ENCODE data around the gene PPM1B.
"Not testable (repeated sequence)": the region's sequence is repeated elsewhere in the genome, so short reads cannot be mapped to it uniquely, and the experiment has no call there.

The PPM1B gene

DNA sequence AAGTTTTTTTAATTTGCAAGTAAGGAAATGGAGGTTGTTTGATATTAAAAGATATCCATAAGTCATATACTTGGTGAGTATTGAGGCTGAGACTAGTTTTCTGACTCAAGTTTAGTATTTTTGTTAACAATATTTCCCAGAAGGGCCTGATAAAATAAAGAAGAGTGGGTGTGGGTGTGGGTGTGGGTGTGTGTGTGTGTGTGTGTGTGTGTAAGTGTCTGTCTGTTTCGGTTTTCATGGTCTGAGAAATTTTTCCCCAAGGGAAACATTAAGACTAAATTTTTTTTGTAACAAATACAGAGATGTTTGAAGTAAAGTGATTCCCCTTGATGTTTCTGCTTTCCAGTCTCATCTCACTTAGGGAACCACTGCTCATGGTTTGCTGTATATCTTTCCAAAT, 36.5 kb downstream of the PPM1B start:
- POLR2A ChIA-PET: no interaction called here
- WGBS (ENCODE audit: insufficient coverage): 100% methylated on average over 1 of the region's 1 CpG
- no peak overlapping the region for H3K27ac ChIP-seq (ENCODE audit: insufficient read depth in 1 of 2, low read depth in 1 of 2, low read length in 2 of 2, poor library complexity in 1 of 2, severe bottlenecking in 2 of 2)
- no peak overlapping the region for H3K4me3 ChIP-seq (ENCODE audit: control insufficient read depth in 1 of 7, extremely low read depth in 1 of 7, insufficient read depth in 4 of 7, low read depth in 2 of 7, low read length in 6 of 7)
- no peaks in the 10 kb centered on the region for H3K27me3 ChIP-seq (replicated peaks in 2 of 5; ENCODE audit: control insufficient read depth in 4 of 5, insufficient read depth in 5 of 5, low read length in 4 of 5)
- no peaks in the 10 kb centered on the region for H3K4me1 ChIP-seq (ENCODE audit: control extremely low read depth in 1 of 4, control insufficient read depth in 4 of 4, insufficient read depth in 4 of 4, low read length in 3 of 4)
- DNase-seq: no peak
- CTCF ChIA-PET: no interaction called here
- H3K36me3 ChIP-seq (ENCODE audit: control insufficient read depth in 4 of 4, insufficient read depth in 4 of 4, low read length in 3 of 4): peaks cover 10 to 19% (median 15%) of the 10 kb centered on the region in 4 experiments
- H3K9me3 ChIP-seq (ENCODE audit: control extremely low read depth in 1 of 5, control insufficient read depth in 4 of 5, insufficient read depth in 2 of 5, low read depth in 1 of 5, low read length in 4 of 5): peaks cover 0 to 2% (median 0%) of the 10 kb centered on the region in 5 experiments

DNA sequence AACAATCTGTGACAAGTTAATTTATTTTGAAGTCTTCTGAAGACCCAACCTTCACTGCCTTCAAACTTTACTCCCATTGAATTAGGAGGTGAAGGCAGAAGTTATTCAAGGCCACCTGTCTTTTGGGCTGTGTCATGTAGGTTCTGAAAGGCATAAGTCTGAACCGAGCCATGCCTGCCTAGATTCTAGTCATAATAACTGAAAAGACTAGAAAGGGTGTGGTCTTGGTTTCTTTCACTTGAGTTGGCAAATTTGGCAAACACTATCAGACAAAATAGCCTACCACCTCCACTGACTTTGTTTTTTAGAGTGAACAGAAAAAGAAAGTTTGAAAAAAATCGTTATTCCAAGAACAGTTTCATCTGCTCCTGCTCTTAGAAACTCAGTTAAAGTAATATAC, 38.4 kb downstream of the PPM1B start:
- H3K27me3 ChIP-seq (replicated peaks in 2 of 5; ENCODE audit: control insufficient read depth in 4 of 5, insufficient read depth in 5 of 5, low read length in 4 of 5): no peaks in the 10 kb centered on the region
- POLR2A ChIA-PET: no interaction called here
- CTCF ChIA-PET: no interaction called here
- H3K4me3 ChIP-seq (ENCODE audit: control insufficient read depth in 1 of 7, extremely low read depth in 1 of 7, insufficient read depth in 4 of 7, low read depth in 2 of 7, low read length in 6 of 7): no peak overlapping the region
- H3K27ac ChIP-seq (ENCODE audit: insufficient read depth in 1 of 2, low read depth in 1 of 2, low read length in 2 of 2, poor library complexity in 1 of 2, severe bottlenecking in 2 of 2): no peak overlapping the region
- no peaks in the 10 kb centered on the region for H3K4me1 ChIP-seq (ENCODE audit: control extremely low read depth in 1 of 4, control insufficient read depth in 4 of 4, insufficient read depth in 4 of 4, low read length in 3 of 4)
- WGBS (ENCODE audit: insufficient coverage): 100% methylated on average over 1 of the region's 2 CpGs
- DNase-seq: no peak
- peaks cover 13 to 23% (median 19%) of the 10 kb centered on the region in 4 experiments for H3K36me3 ChIP-seq (ENCODE audit: control insufficient read depth in 4 of 4, insufficient read depth in 4 of 4, low read length in 3 of 4)
- peaks cover 0 to 2% (median 0%) of the 10 kb centered on the region in 5 experiments for H3K9me3 ChIP-seq (ENCODE audit: control extremely low read depth in 1 of 5, control insufficient read depth in 4 of 5, insufficient read depth in 2 of 5, low read depth in 1 of 5, low read length in 4 of 5)

- H3K4me3 ChIP-seq (ENCODE audit: control insufficient read depth in 1 of 7, extremely low read depth in 1 of 7, insufficient read depth in 4 of 7, low read depth in 2 of 7, low read length in 6 of 7); H3K4me1 ChIP-seq (ENCODE audit: control extremely low read depth in 1 of 4, control insufficient read depth in 4 of 4, insufficient read depth in 4 of 4, low read length in 3 of 4); H3K27ac ChIP-seq (ENCODE audit: insufficient read depth in 1 of 2, low read depth in 1 of 2, low read length in 2 of 2, poor library complexity in 1 of 2, severe bottlenecking in 2 of 2); POLR2A ChIA-PET; H3K9me3 ChIP-seq (ENCODE audit: control extremely low read depth in 1 of 5, control insufficient read depth in 4 of 5, insufficient read depth in 2 of 5, low read depth in 1 of 5, low read length in 4 of 5); H3K27me3 ChIP-seq (replicated peaks in 2 of 5; ENCODE audit: control insufficient read depth in 4 of 5, insufficient read depth in 5 of 5, low read length in 4 of 5); CTCF ChIA-PET; DNase-seq: not testable (repeated sequence)
- WGBS (ENCODE audit: insufficient coverage): 100% methylated on average over 4 of the region's 8 CpGs
- H3K36me3 ChIP-seq (ENCODE audit: control insufficient read depth in 4 of 4, insufficient read depth in 4 of 4, low read length in 3 of 4): peaks cover 15 to 27% (median 22%) of the 10 kb centered on the region in 4 experiments
Measured at GRCh38 chr2:44207648-44208047, 39.0 kb downstream of the PPM1B start.

GRCh38 chr2:44210362-44210761, 41.7 kb downstream of the PPM1B start:
- DNase-seq: no peak
- Histone ChIP-seq H3K4me1 (ENCODE audit: control extremely low read depth in 1 of 4, control insufficient read depth in 4 of 4, insufficient read depth in 4 of 4, low read length in 3 of 4) (no peaks in the 10 kb centered on the region), H3K27me3 (replicated peaks in 2 of 5; ENCODE audit: control insufficient read depth in 4 of 5, insufficient read depth in 5 of 5, low read length in 4 of 5) (no peaks in the 10 kb centered on the region), H3K36me3 (ENCODE audit: control insufficient read depth in 4 of 4, insufficient read depth in 4 of 4, low read length in 3 of 4) (peaks cover 15 to 26% (median 21%) of the 10 kb centered on the region in 4 experiments), H3K27ac (ENCODE audit: insufficient read depth in 1 of 2, low read depth in 1 of 2, low read length in 2 of 2, poor library complexity in 1 of 2, severe bottlenecking in 2 of 2) (no peak overlapping the region), H3K4me3 (ENCODE audit: control insufficient read depth in 1 of 7, extremely low read depth in 1 of 7, insufficient read depth in 4 of 7, low read depth in 2 of 7, low read length in 6 of 7) (no peak overlapping the region), H3K9me3 (ENCODE audit: control extremely low read depth in 1 of 5, control insufficient read depth in 4 of 5, insufficient read depth in 2 of 5, low read depth in 1 of 5, low read length in 4 of 5) (no peaks in the 10 kb centered on the region)
- WGBS (ENCODE audit: insufficient coverage): 100% methylated on average over 1 of the region's 2 CpGs
- POLR2A ChIA-PET: no interaction called here
- CTCF ChIA-PET: no interaction called here

GRCh38 chr2:44211183-44211582, 42.5 kb downstream of the PPM1B start:
- no peak overlapping the region for H3K27ac ChIP-seq (ENCODE audit: insufficient read depth in 1 of 2, low read depth in 1 of 2, low read length in 2 of 2, poor library complexity in 1 of 2, severe bottlenecking in 2 of 2)
- no peaks in the 10 kb centered on the region for H3K27me3 ChIP-seq (replicated peaks in 2 of 5; ENCODE audit: control insufficient read depth in 4 of 5, insufficient read depth in 5 of 5, low read length in 4 of 5)
- H3K9me3 ChIP-seq (ENCODE audit: control extremely low read depth in 1 of 5, control insufficient read depth in 4 of 5, insufficient read depth in 2 of 5, low read depth in 1 of 5, low read length in 4 of 5): no peaks in the 10 kb centered on the region
- no peak overlapping the region for H3K4me3 ChIP-seq (ENCODE audit: control insufficient read depth in 1 of 7, extremely low read depth in 1 of 7, insufficient read depth in 4 of 7, low read depth in 2 of 7, low read length in 6 of 7)
- CTCF ChIA-PET: no interaction called here
- POLR2A ChIA-PET: no interaction called here
- H3K4me1 ChIP-seq (ENCODE audit: control extremely low read depth in 1 of 4, control insufficient read depth in 4 of 4, insufficient read depth in 4 of 4, low read length in 3 of 4): no peaks in the 10 kb centered on the region
- H3K36me3 ChIP-seq (ENCODE audit: control insufficient read depth in 4 of 4, insufficient read depth in 4 of 4, low read length in 3 of 4): peaks cover 14 to 32% (median 22%) of the 10 kb centered on the region in 4 experiments
- DNase-seq: no peak

DNA sequence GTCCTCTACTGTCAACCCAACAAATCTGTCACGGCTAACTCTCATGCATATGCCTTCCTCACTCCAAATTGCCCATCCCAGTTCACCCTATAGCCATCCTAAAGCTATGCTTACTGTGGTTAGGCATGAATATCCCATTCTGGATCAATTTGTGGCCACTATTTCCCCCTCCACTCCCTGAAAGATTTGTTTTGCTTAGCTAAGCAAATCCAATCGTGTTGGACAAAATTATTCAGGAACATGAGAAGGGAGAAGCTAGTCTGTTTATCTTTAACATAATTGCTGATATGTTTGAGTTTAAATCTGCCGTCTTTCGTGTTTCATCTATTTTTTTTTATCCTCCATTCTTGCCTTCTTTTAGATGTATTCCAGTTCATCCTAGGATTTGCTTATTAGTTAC, 43.6 kb downstream of the PPM1B start:
- Histone ChIP-seq H3K4me3 (ENCODE audit: control insufficient read depth in 1 of 7, extremely low read depth in 1 of 7, insufficient read depth in 4 of 7, low read depth in 2 of 7, low read length in 6 of 7) (no peak overlapping the region), H3K9me3 (ENCODE audit: control extremely low read depth in 1 of 5, control insufficient read depth in 4 of 5, insufficient read depth in 2 of 5, low read depth in 1 of 5, low read length in 4 of 5) (no peaks in the 10 kb centered on the region), H3K27me3 (replicated peaks in 2 of 5; ENCODE audit: control insufficient read depth in 4 of 5, insufficient read depth in 5 of 5, low read length in 4 of 5) (no peaks in the 10 kb centered on the region), H3K4me1 (ENCODE audit: control extremely low read depth in 1 of 4, control insufficient read depth in 4 of 4, insufficient read depth in 4 of 4, low read length in 3 of 4) (no peaks in the 10 kb centered on the region), H3K27ac (ENCODE audit: insufficient read depth in 1 of 2, low read depth in 1 of 2, low read length in 2 of 2, poor library complexity in 1 of 2, severe bottlenecking in 2 of 2) (no peak overlapping the region), H3K36me3 (ENCODE audit: control insufficient read depth in 4 of 4, insufficient read depth in 4 of 4, low read length in 3 of 4) (peaks cover 12 to 35% (median 22%) of the 10 kb centered on the region in 4 experiments)
- WGBS (ENCODE audit: insufficient coverage): 100% methylated on average over 1 of the region's 4 CpGs
- CTCF ChIA-PET: interaction anchor here (1.0 to 1.5 kb wide), 3 partner anchors 9 to 124 kb away, joined by 3 to 4 read pairs (median 4); no protein-coding TSS in a partner anchor
- POLR2A ChIA-PET: no interaction called here
- DNase-seq: no peak

GRCh38 chr2:44215827-44216226, 47.2 kb downstream of the PPM1B start:
- Histone ChIP-seq H3K27me3 (replicated peaks in 2 of 5; ENCODE audit: control insufficient read depth in 4 of 5, insufficient read depth in 5 of 5, low read length in 4 of 5) (no peaks in the 10 kb centered on the region), H3K4me1 (ENCODE audit: control extremely low read depth in 1 of 4, control insufficient read depth in 4 of 4, insufficient read depth in 4 of 4, low read length in 3 of 4) (no peaks in the 10 kb centered on the region), H3K9me3 (ENCODE audit: control extremely low read depth in 1 of 5, control insufficient read depth in 4 of 5, insufficient read depth in 2 of 5, low read depth in 1 of 5, low read length in 4 of 5) (no peaks in the 10 kb centered on the region), H3K36me3 (ENCODE audit: control insufficient read depth in 4 of 4, insufficient read depth in 4 of 4, low read length in 3 of 4) (peaks cover 12 to 40% (median 25%) of the 10 kb centered on the region in 4 experiments), H3K4me3 (ENCODE audit: control insufficient read depth in 1 of 7, extremely low read depth in 1 of 7, insufficient read depth in 4 of 7, low read depth in 2 of 7, low read length in 6 of 7) (no peak overlapping the region), H3K27ac (ENCODE audit: insufficient read depth in 1 of 2, low read depth in 1 of 2, low read length in 2 of 2, poor library complexity in 1 of 2, severe bottlenecking in 2 of 2) (no peak overlapping the region)
- ChIA-PET POLR2A (interaction anchor here (0.7 kb wide), 1 partner anchor 87 kb away, joined by 4 read pairs; no protein-coding TSS in a partner anchor), CTCF (interaction anchor here (1.0 to 2.3 kb wide), 2 partner anchors 9 to 132 kb away, joined by 3 to 8 read pairs; no protein-coding TSS in a partner anchor)
- WGBS (ENCODE audit: insufficient coverage): 88% methylated on average over 2 of the region's 2 CpGs
- no peak for DNase-seq

Data from common myeloid progenitor, CD34-positive (primary cell).